Stomach (tissue), 9 donors: ENCODE data around the gene UMAD1. TPM values are rescaled to one million over a fixed set of nuclear protein-coding genes. Genes with fewer than 3 reads are reported as not detected.

Experiments
- DNase-seq, 2 donors: peaks; one replicate each; pipeline versions ENCODE4 v3.0.0 to v3.0.0-alpha.2; 2013 to 2019
- H3K27ac ChIP-seq, 5 donors: fragments of 200-600 bp in 4 of 5; sonication (generic) in 4 of 5; one replicate each; pipeline ENCODE4 v1.5.1; 2013 to 2019; ENCODE audit warnings: mild to moderate bottlenecking in 1 of 5, moderate library complexity in 1 of 5
- H3K27me3 ChIP-seq, 3 donors: fragments of 200-600 bp; sonication (generic); one replicate each; pipeline ENCODE4 v1.5.1; 2017 to 2019; ENCODE audit warnings: mixed run types in 1 of 3
- H3K36me3 ChIP-seq, 4 donors: fragments of 200-600 bp; sonication (generic); 1 replicate in 3 of 4; 2 replicates in 1 of 4; pipeline ENCODE4 v1.5.1; 2016 to 2019
- H3K4me1 ChIP-seq, 4 donors: fragments of 200-600 bp; sonication (generic); one replicate each; pipeline ENCODE4 v1.5.1; 2016 to 2019
- H3K4me3 ChIP-seq, 4 donors: fragments of 200-600 bp; sonication (generic) in 3 of 4; one replicate each; pipeline ENCODE4 v1.5.1; 2016 to 2019; ENCODE audit warnings: mild to moderate bottlenecking in 1 of 4
- H3K9me3 ChIP-seq, 4 donors: fragments of 200-600 bp; sonication (generic); one replicate each; pipeline ENCODE4 v1.5.1; 2016 to 2019
- CTCF ChIP-seq, 7 experiments: fragments of 450-650 bp in 4 of 7; fragments of 200-600 bp in 3 of 7; sonication (generic) in 3 of 7; IDR thresholded peaks; one replicate each; pipeline ENCODE4 v1.5.1; 2016 to 2019; ENCODE audit warnings: antibody characterized with exemption in 7 of 7, control low read depth in 2 of 7, mild to moderate bottlenecking in 1 of 7
- EP300 ChIP-seq: sonication (generic); formaldehyde crosslinking; IDR thresholded peaks from one replicate; pipeline ENCODE4 v1.6.1; 2017; ENCODE audit warnings: antibody characterized with exemption
- POLR2A ChIP-seq, 4 donors: fragments of 450-650 bp; IDR thresholded peaks; one replicate each; pipeline ENCODE4 v1.6.1; 2016; ENCODE audit warnings: antibody characterized with exemption in 4 of 4, control low read depth in 2 of 4, mild to moderate bottlenecking in 1 of 4, moderate library complexity in 1 of 4
- POLR2AphosphoS5 ChIP-seq, 3 donors: sonication (generic); formaldehyde crosslinking; IDR thresholded peaks; one replicate each; pipeline ENCODE4 v1.6.1; 2016; ENCODE audit warnings: antibody characterized with exemption in 3 of 3
- WGBS, 5 donors: extraction: QIAGEN DNeasy Blood & Tissue Kit in 3 of 5; methylation state at CpG; one replicate each; pipeline versions ENCODE4 v1.1.5 to v1.1.7; 2013 to 2018; 5-methylcytosine and 5-hydroxymethylcytosine counted together
- intact Hi-C: fragments of 100-400 bp; cut with DNase I; formaldehyde crosslinking; loops from one replicate; pipeline ENCODE4 v1.15.1; 2023; ENCODE audit warnings: low total_unique reads
- polyA plus RNA-seq, 3 donors: library from polyadenylated mRNA; stranded (reverse); fragments of 200-250 nt; gene quantifications; one replicate each; pipeline ENCODE4 v1.2.3, GENCODE V29; 2013
- total RNA-seq, 5 donors: library from RNA; depleted of rRNA; stranded (reverse); fragments of >200 nt; gene quantifications; one replicate each; pipeline versions ENCODE4 v1.1.0 to v1.2.3, GENCODE V29; 2014 to 2016
- donor health status: healthy with polysubstance abuse.
- donor health status: Bipolar disorder and iron deficiency.
- donor health status: healthy.

The UMAD1 gene
- total and polyA plus RNA-seq, 8 donors = 7.8 to 175 (median 30.1) TPM

DNA sequence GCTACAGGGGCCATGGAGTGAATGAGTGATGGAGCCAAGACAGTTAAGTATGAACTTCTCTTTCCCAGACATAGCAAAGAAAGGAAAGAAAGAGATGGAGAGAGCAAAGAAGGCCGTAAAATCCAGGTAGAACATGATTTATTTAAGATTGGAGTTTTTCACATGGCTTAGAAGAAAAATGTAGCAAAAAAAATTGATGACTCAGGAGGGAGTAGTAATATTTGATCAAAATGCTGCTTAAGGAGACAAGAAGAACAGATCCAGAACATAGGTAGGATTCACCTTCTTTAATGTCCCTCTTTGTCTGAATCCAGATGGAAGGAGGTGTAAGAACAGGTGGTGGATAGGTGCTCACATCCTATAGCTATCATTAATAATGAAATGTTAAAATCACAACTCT lies 277.0 kb downstream of the UMAD1 start:
- 87 to 100% (median 95%) methylated on average over 1 of the region's 1 CpG for WGBS, 5 donors
- Histone ChIP-seq H3K4me1 (peaks cover 0 to 47% (median 21%) of the 10 kb centered on the region in 4 donors), H3K4me3 (no peak overlapping the region), H3K27ac (no peak overlapping the region), H3K9me3 (no peaks in the 10 kb centered on the region), H3K27me3 (no peaks in the 10 kb centered on the region), H3K36me3 (no peaks in the 10 kb centered on the region)
- no peak for DNase-seq
- TF ChIP-seq POLR2AphosphoS5 (IDR thresholded peaks at IDR 0.05) (no peak), POLR2A (IDR thresholded peaks at IDR 0.05) (no peak), EP300 (no peak), CTCF (IDR thresholded peaks at IDR 0.05) (no peak)
- intact Hi-C loops = no loop called here

- H3K4me3 ChIP-seq = no peak overlapping the region
- no peaks in the 10 kb centered on the region for H3K27me3 ChIP-seq
- no peaks in the 10 kb centered on the region for H3K36me3 ChIP-seq
- peak overlapping the region in 1 of 5 donors; percentile 62 for H3K27ac ChIP-seq
- no peaks in the 10 kb centered on the region for H3K9me3 ChIP-seq
- intact Hi-C loops = no loop called here
- TF ChIP-seq CTCF (IDR thresholded peaks at IDR 0.05) (no peak), POLR2AphosphoS5 (IDR thresholded peaks at IDR 0.05) (no peak), POLR2A (IDR thresholded peaks at IDR 0.05) (no peak), EP300 (no peak)
- no peak for DNase-seq
- H3K4me1 ChIP-seq = peaks cover 0 to 50% (median 22%) of the 10 kb centered on the region in 4 donors
Observed at GRCh38 chr7:7918736-7919448, 278.3 kb downstream of the UMAD1 start.

- Histone ChIP-seq H3K27me3 (no peaks in the 10 kb centered on the region), H3K4me3 (no peak overlapping the region), H3K36me3 (no peaks in the 10 kb centered on the region), H3K27ac (peak overlapping the region in 1 of 5 donors; percentile 62), H3K4me1 (peaks cover 0 to 50% (median 22%) of the 10 kb centered on the region in 4 donors), H3K9me3 (no peaks in the 10 kb centered on the region)
- no peak for TF ChIP-seq CTCF (IDR thresholded peaks at IDR 0.05)
- TF ChIP-seq EP300 = no peak
- no peak for TF ChIP-seq POLR2A (IDR thresholded peaks at IDR 0.05)
- TF ChIP-seq POLR2AphosphoS5 (IDR thresholded peaks at IDR 0.05) = no peak
- intact Hi-C loops = no loop called here
- 45 to 64% (median 48%) methylated on average over 2 of the region's 2 CpGs for WGBS, 5 donors
- DNase-seq = no peak
Observed at GRCh38 chr7:7919449-7919945, 278.9 kb downstream of the UMAD1 start.

DNA sequence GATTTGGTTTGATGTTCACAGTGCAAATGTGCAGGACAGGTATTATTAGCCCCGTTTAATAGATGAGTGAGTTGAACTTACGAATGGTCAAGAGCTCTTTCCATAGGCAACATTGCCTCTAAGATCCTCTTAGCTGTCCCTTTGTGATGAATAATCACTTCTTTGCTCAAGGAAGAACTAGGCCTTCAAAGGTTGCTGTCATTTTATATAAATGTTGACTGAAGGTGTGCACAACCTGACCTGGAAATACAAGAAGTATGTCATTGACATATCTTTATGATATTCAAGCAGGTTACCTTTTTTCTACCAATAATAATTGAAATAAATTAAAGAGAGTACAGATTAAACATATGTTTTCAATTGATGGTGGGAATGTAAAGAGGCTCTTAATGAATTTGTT lies 279.5 kb downstream of the UMAD1 start:
- TF ChIP-seq POLR2A (IDR thresholded peaks at IDR 0.05) = no peak
- no peak for TF ChIP-seq EP300
- TF ChIP-seq POLR2AphosphoS5 (IDR thresholded peaks at IDR 0.05) = no peak
- TF ChIP-seq CTCF (IDR thresholded peaks at IDR 0.05) = no peak
- Histone ChIP-seq H3K4me3 (peak overlapping the region in 1 of 4 donors; percentile 23), H3K27ac (peak overlapping the region in 3 of 5 donors; percentile 10 to 62 (median 27)), H3K9me3 (no peaks in the 10 kb centered on the region), H3K4me1 (peaks cover 0 to 50% (median 22%) of the 10 kb centered on the region in 4 donors), H3K27me3 (no peaks in the 10 kb centered on the region), H3K36me3 (no peaks in the 10 kb centered on the region)
- intact Hi-C loops = no loop called here
- WGBS, 5 donors = 48 to 72% (median 66%) methylated on average over 2 of the region's 2 CpGs
- DNase-seq = no peak
